Trophoblast cell (in vitro differentiated cells and primary cell): ENCODE measurements around the gene SELENOS. TPM values are rescaled to one million over a fixed set of nuclear protein-coding genes. Genes with fewer than 3 reads are reported as not detected.

Experiments used
- DNase-seq, 2 donors: peaks; one replicate each; pipeline ENCODE4 v3.0.0-alpha.2; 2016
- H2AFZ ChIP-seq: 2 replicates; pipeline ENCODE4 v1.6.1; 2013; ENCODE audit warnings: low read length, moderate library complexity, mild to moderate bottlenecking; ENCODE audit not compliant: insufficient read depth, poor library complexity
- H2AK5ac ChIP-seq: 2 replicates; pipeline ENCODE4 v1.6.1; 2013; ENCODE audit warnings: mild to moderate bottlenecking, low read length
- H2BK120ac ChIP-seq: 2 replicates; pipeline ENCODE4 v1.6.1; 2013; ENCODE audit warnings: low read length, mild to moderate bottlenecking, moderate library complexity; ENCODE audit not compliant: insufficient read depth, poor library complexity
- H2BK12ac ChIP-seq: 2 replicates; pipeline ENCODE4 v1.6.1; 2013; ENCODE audit warnings: mild to moderate bottlenecking, low read length, moderate library complexity
- H2BK5ac ChIP-seq: 2 replicates; pipeline ENCODE4 v1.6.1; 2013; ENCODE audit warnings: low read length, low read depth, moderate library complexity, mild to moderate bottlenecking; ENCODE audit not compliant: poor library complexity
- H3K14ac ChIP-seq: 2 replicates; pipeline ENCODE4 v1.6.1; 2013; ENCODE audit warnings: mild to moderate bottlenecking, low read length
- H3K18ac ChIP-seq: 2 replicates; pipeline ENCODE4 v1.6.1; 2013; ENCODE audit warnings: mild to moderate bottlenecking, low read length
- H3K23ac ChIP-seq: 2 replicates; pipeline ENCODE4 v1.6.1; 2013; ENCODE audit warnings: low read length
- H3K27ac ChIP-seq: 2 replicates; pipeline ENCODE4 v1.5.1; 2013; ENCODE audit warnings: low read depth, mild to moderate bottlenecking, inconsistent platforms, low read length, moderate library complexity
- H3K27me3 ChIP-seq: 2 replicates; pipeline ENCODE4 v1.6.1; 2013; ENCODE audit warnings: inconsistent platforms, mild to moderate bottlenecking, low read length, moderate library complexity; ENCODE audit not compliant: insufficient read depth
- H3K36me3 ChIP-seq, 2 experiments: 1 replicate in 1 of 2; 2 replicates in 1 of 2; pipeline ENCODE4 v1.6.1; 2013; ENCODE audit warnings: low read length in 2 of 2, mild to moderate bottlenecking in 2 of 2, moderate library complexity in 1 of 2; ENCODE audit not compliant: insufficient read depth in 2 of 2, control insufficient read depth in 1 of 2
- H3K4ac ChIP-seq: 2 replicates; pipeline ENCODE4 v1.6.1; 2013; ENCODE audit warnings: low read depth, mild to moderate bottlenecking, low read length, moderate library complexity
- H3K4me1 ChIP-seq, 2 experiments: 1 replicate in 1 of 2; 2 replicates in 1 of 2; pipeline ENCODE4 v1.6.1; 2013; ENCODE audit warnings: low read length in 2 of 2, mild to moderate bottlenecking in 2 of 2, moderate library complexity in 1 of 2; ENCODE audit not compliant: insufficient read depth in 2 of 2, control insufficient read depth in 1 of 2
- H3K4me2 ChIP-seq: 2 replicates; pipeline ENCODE4 v1.6.1; 2013; ENCODE audit warnings: inconsistent platforms, mild to moderate bottlenecking, low read length, moderate library complexity
- H3K4me3 ChIP-seq: 2 replicates; pipeline ENCODE4 v1.5.1; 2013; ENCODE audit warnings: mild to moderate bottlenecking, low read depth, low read length, inconsistent platforms
- H3K79me1 ChIP-seq: one replicate; pipeline ENCODE4 v1.6.1; 2013; ENCODE audit warnings: low read length
- H3K79me2 ChIP-seq: 2 replicates; pipeline ENCODE4 v1.6.1; 2013; ENCODE audit warnings: low read length, mild to moderate bottlenecking; ENCODE audit not compliant: control insufficient read depth, insufficient read depth, poor library complexity
- H3K9ac ChIP-seq: 2 replicates; pipeline ENCODE4 v1.6.1; 2013; ENCODE audit warnings: mild to moderate bottlenecking, low read length
- H3K9me3 ChIP-seq: 2 replicates; pipeline ENCODE4 v1.6.1; 2013; ENCODE audit warnings: low read depth, mild to moderate bottlenecking, control low read depth, inconsistent platforms, low read length; ENCODE audit not compliant: insufficient read depth
- H4K12ac ChIP-seq: 2 replicates; pipeline ENCODE4 v1.6.1; 2013; ENCODE audit warnings: low read depth, mild to moderate bottlenecking, low read length, moderate library complexity
- H4K8ac ChIP-seq: 2 replicates; pipeline ENCODE4 v1.6.1; 2013; ENCODE audit warnings: low read depth, mild to moderate bottlenecking, low read length, moderate library complexity
- H4K91ac ChIP-seq: one replicate; pipeline ENCODE4 v1.6.1; 2013; ENCODE audit warnings: low read depth, mild to moderate bottlenecking, low read length, moderate library complexity
- WGBS: extraction: QIAGEN DNeasy Blood & Tissue Kit; methylation state at CpG from one replicate; pipeline ENCODE4 v1.1.7; 2013; ENCODE audit warnings: missing lambda C conversion rate; ENCODE audit not compliant: insufficient read length, insufficient coverage; ENCODE audit errors: extremely low coverage; 5-methylcytosine and 5-hydroxymethylcytosine counted together
- polyA plus RNA-seq: library from polyadenylated mRNA; stranded (reverse); fragments of 200-250 nt; gene quantifications from 2 replicates; pipeline ENCODE4 v1.2.3, GENCODE V29; 2013

SELENOS gene, protein sequence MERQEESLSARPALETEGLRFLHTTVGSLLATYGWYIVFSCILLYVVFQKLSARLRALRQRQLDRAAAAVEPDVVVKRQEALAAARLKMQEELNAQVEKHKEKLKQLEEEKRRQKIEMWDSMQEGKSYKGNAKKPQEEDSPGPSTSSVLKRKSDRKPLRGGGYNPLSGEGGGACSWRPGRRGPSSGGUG
- 105 and 111 TPM in 2 replicates for polyA plus RNA-seq

DNA sequence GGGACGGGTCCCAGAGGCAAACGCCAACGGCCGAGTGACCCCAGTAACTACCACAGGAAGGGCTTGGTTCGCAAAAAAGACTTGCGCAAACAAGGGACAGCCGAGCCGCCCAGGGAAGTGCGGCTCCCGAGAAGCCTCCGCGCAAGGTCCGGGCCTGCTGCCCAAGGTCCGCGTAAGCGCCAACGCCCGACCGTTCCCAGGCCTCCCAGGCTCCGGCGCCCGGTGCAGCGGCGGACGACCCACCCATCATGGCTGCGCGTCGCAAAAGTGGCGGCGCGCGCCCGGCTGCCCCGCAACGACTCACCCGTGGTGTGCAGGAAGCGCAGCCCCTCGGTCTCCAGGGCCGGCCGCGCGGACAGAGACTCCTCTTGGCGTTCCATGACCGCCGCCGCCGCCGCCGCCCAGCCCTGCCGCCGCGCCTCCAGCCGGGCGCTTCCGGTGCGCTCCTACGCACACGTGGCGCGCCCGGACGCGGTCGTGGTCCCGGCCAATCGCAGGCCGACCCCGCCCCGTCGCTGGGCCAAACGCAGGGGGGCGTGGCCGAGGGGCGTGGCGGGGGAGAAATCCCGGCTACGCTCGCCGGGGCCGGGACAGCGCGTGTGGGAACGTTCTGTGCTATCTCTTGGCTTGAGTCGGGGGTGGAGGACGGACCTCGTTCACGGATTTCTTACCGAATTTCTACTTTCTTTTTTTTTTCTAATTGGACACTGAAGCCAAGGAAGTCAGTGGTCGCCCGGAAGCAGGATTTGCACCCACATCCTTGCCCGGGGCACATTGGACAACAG is at the start of gene SELENOS:
SELENOS (minus strand) TSS at position 448 of the 785 bp plus-strand sequence; CDS start at position 380, 68 bp downstream.
- Histone ChIP-seq H3K4me1 (peaks cover 4% of the 10 kb centered on the region in 2 experiments), H4K8ac (peak within 1 kb of the TSS; percentile 81), H2AK5ac (no peak within 1 kb of the TSS), H2AFZ (peak within 1 kb of the TSS; percentile 81), H3K4me3 (peak within 1 kb of the TSS; percentile 85), H4K12ac (peak within 1 kb of the TSS; percentile 63), H3K79me2 (peaks cover 5% of the 10 kb centered on the region), H3K27ac (peak within 1 kb of the TSS; percentile 30), H3K18ac (peak within 1 kb of the TSS; percentile 20), H3K9me3 (no peaks in the 10 kb centered on the region), H2BK12ac (no peak within 1 kb of the TSS), H3K23ac (no peak within 1 kb of the TSS), H3K4me2 (peak within 1 kb of the TSS; percentile 83), H3K27me3 (no peaks in the 10 kb centered on the region), H3K79me1 (peaks cover 6% of the 10 kb centered on the region), H3K4ac (peak within 1 kb of the TSS; percentile 32), H3K36me3 (peaks cover 20 to 41% of the 10 kb centered on the region in 2 experiments), H4K91ac (peak within 1 kb of the TSS; percentile 52), H2BK5ac (peak within 1 kb of the TSS; percentile 23), H3K14ac (peak within 1 kb of the TSS; percentile 52), H3K9ac (peak within 1 kb of the TSS; percentile 87), H2BK120ac (peak within 1 kb of the TSS; percentile 44)
- peak; percentile 91 to 97 for DNase-seq
- WGBS = no CpG with 5 or more reads among the region's 91 CpGs

DNA sequence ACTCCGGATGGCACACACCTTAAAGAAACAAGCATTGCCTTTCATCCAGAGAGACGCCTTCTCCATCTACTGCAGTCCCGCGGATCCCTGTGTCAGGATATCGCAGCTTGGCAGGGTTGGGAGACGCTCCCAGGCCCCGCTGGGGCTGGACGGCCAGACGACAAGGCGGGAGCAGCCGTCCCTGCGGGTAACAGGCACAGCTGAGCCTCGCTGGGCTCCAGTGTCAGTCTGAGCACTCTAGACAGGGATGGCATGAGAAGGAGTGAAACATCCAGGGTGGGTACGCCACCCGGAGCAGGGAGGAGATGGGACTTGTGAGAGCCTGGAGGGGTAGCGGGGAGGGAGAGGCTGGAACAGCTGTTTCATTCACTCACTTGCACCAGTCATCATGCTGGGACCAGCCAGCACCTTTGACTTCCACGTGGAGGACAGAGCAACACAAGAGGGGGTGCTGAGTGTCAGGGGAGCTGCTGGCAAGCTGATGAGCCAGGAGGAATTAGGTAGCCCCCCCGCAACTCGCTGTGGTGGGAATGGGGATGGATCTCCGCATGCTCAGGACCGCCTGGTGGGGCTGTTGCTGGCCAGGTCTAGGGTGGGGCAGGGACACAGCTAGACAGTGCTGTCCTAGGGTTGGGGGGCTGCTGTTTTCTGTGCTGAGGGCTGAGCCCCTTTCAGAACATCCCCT is 49.3 kb upstream of the SELENOS start:
- no CpG with 5 or more reads among the region's 21 CpGs for WGBS
- H3K4me1 ChIP-seq = no peaks in the 10 kb centered on the region
- H3K79me1 ChIP-seq = no peaks in the 10 kb centered on the region
- H3K27ac ChIP-seq = no peak overlapping the region
- no peak overlapping the region for H4K12ac ChIP-seq
- H3K4ac ChIP-seq = no peak overlapping the region
- no peak overlapping the region for H2BK12ac ChIP-seq
- no peak overlapping the region for H3K4me2 ChIP-seq
- DNase-seq = no peak
- no peaks in the 10 kb centered on the region for H3K27me3 ChIP-seq
- H2AFZ ChIP-seq = no peak overlapping the region
- H3K18ac ChIP-seq = no peak overlapping the region
- no peaks in the 10 kb centered on the region for H3K36me3 ChIP-seq
- no peak overlapping the region for H2BK5ac ChIP-seq
- H3K9me3 ChIP-seq = peaks cover 3% of the 10 kb centered on the region
- no peak overlapping the region for H3K23ac ChIP-seq
- H3K4me3 ChIP-seq = no peak overlapping the region
- no peaks in the 10 kb centered on the region for H3K79me2 ChIP-seq
- no peak overlapping the region for H3K9ac ChIP-seq
- H3K14ac ChIP-seq = no peak overlapping the region
- H4K8ac ChIP-seq = no peak overlapping the region
- H2AK5ac ChIP-seq = no peak overlapping the region
- H2BK120ac ChIP-seq = no peak overlapping the region
- no peak overlapping the region for H4K91ac ChIP-seq

DNA sequence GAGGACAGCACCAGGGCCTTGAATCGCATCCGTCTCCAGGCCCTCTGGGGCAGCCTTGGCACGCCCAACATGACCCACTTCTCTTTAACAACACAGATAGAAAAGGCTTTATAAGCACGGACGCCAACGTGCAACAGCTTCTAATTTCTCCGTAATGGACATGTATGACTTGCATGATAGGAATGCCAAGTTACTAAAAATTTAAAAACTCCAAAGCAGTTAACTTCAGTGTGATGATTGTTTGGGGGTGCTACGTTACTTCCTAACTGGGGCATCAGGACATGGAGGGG is 48.7 kb upstream of the SELENOS start:
- Histone ChIP-seq H3K4me1 (no peaks in the 10 kb centered on the region), H3K36me3 (no peaks in the 10 kb centered on the region), H3K23ac (no peak overlapping the region), H3K9me3 (peaks cover 3% of the 10 kb centered on the region), H2BK5ac (no peak overlapping the region), H3K4me2 (no peak overlapping the region), H3K4ac (no peak overlapping the region), H3K79me2 (no peaks in the 10 kb centered on the region), H3K14ac (no peak overlapping the region), H2AK5ac (no peak overlapping the region), H2BK120ac (no peak overlapping the region), H4K12ac (no peak overlapping the region), H4K91ac (no peak overlapping the region), H2BK12ac (no peak overlapping the region), H3K4me3 (no peak overlapping the region), H4K8ac (no peak overlapping the region), H3K9ac (no peak overlapping the region), H3K18ac (no peak overlapping the region), H2AFZ (no peak overlapping the region), H3K27ac (no peak overlapping the region), H3K27me3 (no peaks in the 10 kb centered on the region), H3K79me1 (no peaks in the 10 kb centered on the region)
- no CpG with 5 or more reads among the region's 8 CpGs for WGBS
- DNase-seq = no peak

DNA sequence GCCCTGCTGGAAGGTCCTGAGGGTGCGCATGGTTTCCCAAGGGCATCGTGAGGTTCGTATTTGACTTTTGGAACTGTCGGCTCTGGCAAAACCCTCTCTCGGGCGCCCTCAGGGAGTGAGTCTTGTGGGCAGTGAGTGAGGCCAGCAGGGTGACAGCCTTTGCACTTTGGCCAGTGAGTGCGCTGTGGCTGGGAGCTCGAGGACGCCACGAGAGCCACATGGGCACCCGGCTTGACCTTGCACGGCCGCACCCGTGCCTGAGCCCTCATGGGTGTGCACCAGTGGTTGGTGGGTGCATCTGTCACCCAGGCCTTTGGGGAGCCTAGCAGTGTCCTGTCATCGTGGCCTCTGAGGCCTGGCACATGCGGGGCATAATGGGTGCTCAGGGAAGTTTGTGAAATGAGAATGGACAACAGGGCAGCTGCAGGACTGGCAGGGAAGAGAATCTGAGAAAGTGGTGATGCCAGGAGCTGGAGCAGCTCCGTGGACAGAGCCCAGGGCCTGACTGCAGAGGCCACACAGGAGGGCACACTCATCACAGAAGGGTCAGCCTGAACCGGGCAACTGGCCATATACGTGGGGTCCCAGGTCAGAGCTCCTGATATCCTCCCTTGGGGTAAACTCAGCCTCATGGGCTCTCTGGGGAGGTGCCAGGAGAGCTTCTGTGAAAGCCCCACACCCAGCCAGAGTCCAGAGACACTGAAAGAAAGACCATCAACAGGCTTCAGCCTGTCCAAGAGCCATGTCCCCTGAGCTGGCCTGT is 48.2 kb upstream of the SELENOS start:
- H3K4me3 ChIP-seq = no peak overlapping the region
- no peak overlapping the region for H2BK5ac ChIP-seq
- H4K91ac ChIP-seq = no peak overlapping the region
- H2AFZ ChIP-seq = no peak overlapping the region
- no peaks in the 10 kb centered on the region for H3K4me1 ChIP-seq
- H3K9ac ChIP-seq = no peak overlapping the region
- no peak overlapping the region for H3K18ac ChIP-seq
- H3K14ac ChIP-seq = no peak overlapping the region
- no peak overlapping the region for H4K12ac ChIP-seq
- no peaks in the 10 kb centered on the region for H3K27me3 ChIP-seq
- no peak overlapping the region for H3K27ac ChIP-seq
- H3K36me3 ChIP-seq = no peaks in the 10 kb centered on the region
- no peaks in the 10 kb centered on the region for H3K79me1 ChIP-seq
- no peak overlapping the region for H3K4me2 ChIP-seq
- H2BK12ac ChIP-seq = no peak overlapping the region
- H3K23ac ChIP-seq = no peak overlapping the region
- no peak overlapping the region for H2AK5ac ChIP-seq
- H2BK120ac ChIP-seq = no peak overlapping the region
- no peaks in the 10 kb centered on the region for H3K79me2 ChIP-seq
- no peak overlapping the region for H4K8ac ChIP-seq
- no CpG with 5 or more reads among the region's 19 CpGs for WGBS
- no peak for DNase-seq
- H3K4ac ChIP-seq = no peak overlapping the region
- peaks cover 3% of the 10 kb centered on the region for H3K9me3 ChIP-seq
